Subcutaneous adipose tissue (tissue), 4 donors: ENCODE measurements around the gene PRKD2. TPM values are rescaled to one million over a fixed set of nuclear protein-coding genes. Genes with fewer than 3 reads are reported as not detected.

Experiments used
- total RNA-seq, 4 donors: library from RNA; depleted of rRNA; stranded (reverse); fragments of >200 nt; gene quantifications; one replicate each; pipeline ENCODE4 v1.1.0, GENCODE V29; 2016
- TF ChIP-seq, protein P1 (sequence below): fragments of 450-650 bp; IDR thresholded peaks from one replicate; pipeline ENCODE4 v1.5.1; 2016; ENCODE audit warnings: low read depth, mild to moderate bottlenecking, control low read depth, antibody characterized with exemption, moderate library complexity

Gene PRKD2
- total RNA-seq, 4 donors from 2014 or later: 14.5 to 50.9 (median 25.0) TPM

DNA sequence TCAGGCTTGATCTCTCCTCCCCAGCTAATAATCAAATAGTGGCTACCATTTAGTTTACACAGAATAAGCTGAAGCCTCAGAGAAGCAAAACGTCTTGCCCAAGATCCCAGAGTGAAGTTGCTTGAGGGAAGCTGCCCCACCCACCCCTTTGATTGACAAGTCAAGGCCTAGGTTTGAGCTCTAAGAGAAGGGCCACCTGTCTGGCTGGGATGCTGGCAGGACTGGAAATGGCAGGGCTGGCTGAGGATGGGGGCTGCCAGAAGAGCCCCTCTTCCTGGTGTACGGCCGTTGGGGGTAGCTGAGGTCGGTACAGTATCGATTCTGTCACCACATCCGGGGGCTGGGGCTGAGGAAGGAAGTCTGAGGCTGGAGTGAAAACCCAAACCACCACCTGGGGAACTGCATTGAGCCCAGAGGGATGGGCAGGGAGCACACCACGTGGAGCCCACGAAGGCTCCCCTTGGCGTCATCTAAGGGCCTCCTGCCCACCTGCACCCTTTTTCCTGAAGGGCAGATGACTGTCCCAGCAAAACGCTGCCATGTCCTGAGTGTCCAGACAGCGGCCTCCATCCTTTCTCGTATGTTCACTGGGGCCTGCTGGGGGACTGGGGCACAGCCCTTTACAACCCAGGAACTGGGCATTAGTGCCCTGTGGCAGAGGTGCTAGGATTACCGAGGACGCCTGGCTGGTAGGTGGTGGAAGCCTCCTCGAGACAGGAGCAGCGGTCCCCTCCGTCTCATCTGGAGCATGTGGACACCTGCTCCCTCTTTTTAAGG is 1.4 kb upstream of the PRKD2 start:
- TF ChIP-seq, protein P1, sequence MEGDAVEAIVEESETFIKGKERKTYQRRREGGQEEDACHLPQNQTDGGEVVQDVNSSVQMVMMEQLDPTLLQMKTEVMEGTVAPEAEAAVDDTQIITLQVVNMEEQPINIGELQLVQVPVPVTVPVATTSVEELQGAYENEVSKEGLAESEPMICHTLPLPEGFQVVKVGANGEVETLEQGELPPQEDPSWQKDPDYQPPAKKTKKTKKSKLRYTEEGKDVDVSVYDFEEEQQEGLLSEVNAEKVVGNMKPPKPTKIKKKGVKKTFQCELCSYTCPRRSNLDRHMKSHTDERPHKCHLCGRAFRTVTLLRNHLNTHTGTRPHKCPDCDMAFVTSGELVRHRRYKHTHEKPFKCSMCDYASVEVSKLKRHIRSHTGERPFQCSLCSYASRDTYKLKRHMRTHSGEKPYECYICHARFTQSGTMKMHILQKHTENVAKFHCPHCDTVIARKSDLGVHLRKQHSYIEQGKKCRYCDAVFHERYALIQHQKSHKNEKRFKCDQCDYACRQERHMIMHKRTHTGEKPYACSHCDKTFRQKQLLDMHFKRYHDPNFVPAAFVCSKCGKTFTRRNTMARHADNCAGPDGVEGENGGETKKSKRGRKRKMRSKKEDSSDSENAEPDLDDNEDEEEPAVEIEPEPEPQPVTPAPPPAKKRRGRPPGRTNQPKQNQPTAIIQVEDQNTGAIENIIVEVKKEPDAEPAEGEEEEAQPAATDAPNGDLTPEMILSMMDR: no peak

DNA sequence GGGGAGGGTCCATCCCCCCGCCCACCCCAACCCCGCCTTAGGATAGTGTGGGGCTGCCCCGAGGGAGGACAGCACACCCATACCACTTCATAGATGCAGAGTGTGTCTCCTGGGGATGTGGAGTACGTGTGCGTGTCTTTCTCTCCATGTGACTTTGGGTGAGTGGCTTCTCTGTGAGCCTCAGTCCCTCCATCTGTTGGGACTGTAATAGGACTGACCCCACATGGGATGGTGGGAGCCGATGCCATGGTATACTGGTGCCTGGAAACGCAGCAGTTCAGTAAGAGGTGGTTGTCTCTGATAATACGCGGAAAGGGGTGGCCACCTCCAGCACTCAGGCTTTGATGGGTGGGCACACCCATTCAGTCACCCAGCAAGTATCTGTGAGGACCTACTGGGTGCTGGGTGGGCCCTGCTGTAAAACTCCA is 816 bp upstream of the PRKD2 start:
- TF ChIP-seq, protein P1: no peak

DNA sequence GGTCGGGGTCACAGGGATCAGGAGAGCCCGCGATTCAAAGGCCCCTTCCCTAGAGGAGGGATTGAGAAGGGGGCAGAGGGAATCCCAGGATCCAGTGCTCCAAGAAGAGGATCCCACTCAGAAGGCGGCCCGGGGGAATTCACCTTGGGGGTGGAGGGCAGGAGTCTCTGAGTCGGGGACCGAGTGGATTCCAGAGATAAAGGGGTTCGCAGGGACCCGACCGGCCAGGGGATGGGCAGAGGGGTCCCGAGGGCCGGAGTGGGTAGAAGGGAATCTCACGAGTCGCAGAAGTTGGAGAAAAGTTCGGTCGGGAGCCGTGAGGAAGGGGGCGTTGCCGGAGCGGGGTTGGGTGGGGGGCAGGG is 261 bp downstream of the PRKD2 start:
- TF ChIP-seq, protein P1: no peak

DNA sequence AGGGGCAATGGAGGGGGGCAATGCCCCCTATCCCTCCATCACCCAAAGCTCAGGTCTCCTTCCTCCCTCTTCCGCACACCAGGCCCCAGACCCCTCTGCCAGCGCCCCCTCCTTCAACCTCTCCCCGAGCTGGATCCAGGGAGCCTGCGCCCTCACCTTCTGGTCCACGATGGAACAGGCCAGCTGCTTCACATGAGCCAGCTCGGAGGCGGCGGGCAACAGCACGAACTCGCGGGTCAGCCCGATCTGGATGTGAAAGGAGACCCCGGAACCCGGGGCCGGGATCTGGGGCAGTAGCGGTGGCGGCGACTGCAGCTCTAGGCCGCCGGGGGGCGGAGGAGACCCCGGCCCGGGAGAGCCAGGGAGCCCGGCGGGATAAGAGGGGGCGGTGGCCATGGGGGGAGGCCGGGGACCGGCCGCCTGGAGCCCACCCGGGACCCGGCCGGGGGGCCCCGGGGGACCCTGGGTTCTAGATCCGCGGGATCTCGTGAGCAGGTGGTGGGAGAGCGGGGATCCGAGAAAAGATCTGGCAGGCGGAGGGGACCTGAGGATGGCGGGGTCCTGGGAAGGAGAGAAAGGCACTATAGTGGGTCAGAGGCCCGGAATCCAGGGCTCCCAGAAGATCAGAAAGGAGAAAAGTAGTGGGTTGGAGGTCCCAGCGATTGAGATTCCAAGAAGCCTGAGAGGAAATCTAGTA is 791 bp downstream of the PRKD2 start:
- TF ChIP-seq, protein P1: no peak

DNA sequence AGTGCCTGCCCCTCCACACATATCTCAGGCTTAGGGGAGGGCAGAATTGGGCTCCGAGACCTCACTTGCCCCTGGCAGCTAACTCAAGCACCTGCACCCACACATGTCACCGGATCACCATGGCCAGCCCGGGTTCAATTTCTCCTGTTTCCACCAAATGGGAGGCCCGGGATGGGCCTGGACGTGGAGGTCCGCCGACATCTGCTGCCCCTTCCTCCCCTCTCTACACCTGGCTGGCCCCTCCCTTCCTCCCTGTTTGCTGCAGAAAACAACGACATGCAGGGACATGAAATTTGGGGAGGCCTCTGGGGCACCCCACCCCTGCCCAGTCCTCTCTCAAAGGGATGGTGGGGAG is 1.3 kb downstream of the PRKD2 start:
- TF ChIP-seq, protein P1: no peak

DNA sequence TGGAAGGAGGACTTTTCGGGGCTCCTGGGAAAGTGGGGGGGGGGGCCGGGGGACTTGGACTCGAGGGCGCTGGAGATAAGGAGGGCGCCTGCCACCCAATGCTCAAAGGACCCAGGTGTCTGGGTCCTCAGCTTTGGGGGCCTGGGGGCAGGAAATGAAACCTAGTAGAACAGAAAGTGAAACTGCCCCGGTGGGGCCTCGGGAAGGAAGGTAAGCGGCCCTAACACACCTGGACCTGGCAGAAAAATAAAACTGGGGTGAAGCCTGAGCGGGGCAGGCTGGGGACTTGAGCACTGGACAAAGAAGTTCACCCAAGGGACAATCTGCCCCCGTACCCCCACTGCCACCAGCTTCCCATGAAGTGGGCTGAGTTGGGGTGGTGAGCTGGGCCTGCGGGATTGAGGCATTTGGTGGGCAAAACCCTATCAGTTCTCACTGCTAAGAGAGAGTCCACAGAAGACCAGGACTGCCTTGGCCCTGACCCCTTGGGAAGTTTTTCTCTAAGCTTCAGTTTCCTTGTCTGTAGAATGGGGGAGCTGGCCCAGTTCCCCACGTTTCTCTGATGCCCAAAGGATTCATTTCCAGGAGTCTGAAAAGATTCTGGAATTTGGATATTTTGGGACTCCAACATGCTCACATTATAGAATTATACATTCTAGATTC is 2.3 kb downstream of the PRKD2 start:
- TF ChIP-seq, protein P1: no peak

DNA sequence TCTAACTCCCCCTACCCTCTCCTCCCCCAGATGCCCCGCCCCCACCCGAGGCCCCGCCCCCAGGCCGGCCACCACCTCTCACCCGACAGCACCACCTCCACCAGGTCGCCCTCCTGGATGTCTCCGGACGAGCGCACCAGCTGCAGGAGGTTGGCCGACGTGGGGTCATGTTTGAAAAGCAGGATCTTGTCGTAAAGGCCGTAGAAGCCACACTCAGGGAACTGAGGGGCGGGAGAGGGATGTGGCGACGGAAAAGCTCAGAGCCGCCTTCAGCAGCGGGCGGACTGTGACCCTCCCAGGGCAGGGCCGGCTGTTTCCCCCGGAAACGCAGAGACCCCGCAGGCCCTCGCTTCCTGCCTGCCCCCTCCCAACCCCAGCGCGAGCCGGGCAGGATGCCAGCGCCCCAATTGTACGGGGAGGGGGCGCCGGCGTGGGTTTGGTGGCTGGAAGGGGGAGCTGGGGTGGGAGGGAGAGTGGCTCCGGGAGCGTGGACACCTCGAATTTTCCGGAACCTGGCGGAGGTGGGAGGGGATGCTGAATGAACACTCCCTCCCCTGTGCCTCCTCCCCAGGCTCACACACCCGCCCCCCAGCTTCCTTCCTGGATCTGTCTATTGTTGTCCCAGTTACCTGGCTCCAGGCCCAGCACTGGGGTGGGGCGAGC is 3.0 kb downstream of the PRKD2 start:
- TF ChIP-seq, protein P1: no peak
